GM12878 (cell line): ENCODE results near the gene ZC3H6. TPM values are rescaled to one million over a fixed set of nuclear protein-coding genes. Genes with fewer than 3 reads are reported as not detected.

ENCODE experiments used
- ATAC-seq: fragments of 200-7000 bp; cut with Tn5 transposase; 3 replicates; pipeline ENCODE4 v1.9.1; 2020; ENCODE audit warnings: mild to moderate bottlenecking, moderate library complexity
- BruUV-seq: library from RNA; stranded (reverse); fragments of 400-500 nt; replicated peaks from 2 replicates; lab custom pipeline; 2021; lab: Mats Ljungman, UMichigan
- CTCF ChIA-PET: fragments of 300-600 bp; sonication (Branson Sonifier 250); formaldehyde crosslinking; extraction: SDS; loops from one replicate; lab custom pipeline; 2021; ENCODE audit warnings: inconsistent platforms; lab: Yijun Ruan, JAX
- POLR2A ChIA-PET: fragments of 350-600 bp; formaldehyde crosslinking; extraction: SDS; loops from one replicate; lab custom pipeline; 2021; ENCODE audit warnings: inconsistent platforms; lab: Charles Lee
- RAD21 ChIA-PET: fragments of 300-600 bp; sonication (Branson Sonifier 250); formaldehyde crosslinking; loops from one replicate; lab custom pipeline; 2023; ENCODE audit warnings: antibody characterized with exemption; ENCODE audit not compliant: unreplicated experiment; lab: Charles Lee
- SMC1A ChIA-PET: fragments of 300-600 bp; sonication (Branson Sonifier 250); formaldehyde crosslinking; loops from one replicate; lab custom pipeline; 2023; ENCODE audit not compliant: unreplicated experiment, uncharacterized antibody; lab: Charles Lee
- DNase-seq: peaks from one replicate; pipeline ENCODE4 v3.0.0-alpha.2; 2011; ENCODE audit warnings: low read depth, low spot score
- FAIRE-seq: peaks from 3 replicates; lab custom pipeline; 2011; peaks lifted over from hg19 to GRCh38; lab: Jason Lieb, UNC
- H2AFZ ChIP-seq: 2 replicates; pipeline ENCODE4 v1.6.0; 2011; ENCODE audit warnings: low read depth, low read length, control low read depth; ENCODE audit not compliant: control insufficient read depth
- H3K27ac ChIP-seq: 2 replicates; pipeline ENCODE4 v1.5.1; 2011; ENCODE audit warnings: control low read depth; ENCODE audit not compliant: control insufficient read depth, insufficient read depth
- H3K27me3 ChIP-seq, 2 experiments: replicated peaks in 1 of 2; 2 replicates each; pipeline versions ENCODE4 v1.6.0 to v1.6.1; 2011; ENCODE audit warnings: low read length in 1 of 2; ENCODE audit not compliant: control insufficient read depth in 2 of 2, insufficient read depth in 2 of 2
- H3K36me3 ChIP-seq, 2 experiments: 2 replicates each; pipeline ENCODE4 v1.5.1; 2011; ENCODE audit warnings: low read length in 1 of 2; ENCODE audit not compliant: control insufficient read depth in 2 of 2, insufficient read depth in 2 of 2
- H3K4me1 ChIP-seq: 2 replicates; pipeline ENCODE4 v1.6.1; 2011; ENCODE audit warnings: mild to moderate bottlenecking, low read length, moderate library complexity, mixed read lengths; ENCODE audit not compliant: control insufficient read depth, insufficient read depth
- H3K4me2 ChIP-seq: 2 replicates; pipeline ENCODE4 v1.6.0; 2011; ENCODE audit warnings: control low read depth; ENCODE audit not compliant: control insufficient read depth, insufficient read depth
- H3K4me3 ChIP-seq: fragments of 200-600 bp; sonication (generic); 2 replicates; pipeline ENCODE4 v1.5.1; 2016
- H3K79me2 ChIP-seq: 2 replicates; pipeline ENCODE4 v1.6.0; 2011; ENCODE audit warnings: low read length; ENCODE audit not compliant: control insufficient read depth, insufficient read depth
- H3K9ac ChIP-seq: 2 replicates; pipeline ENCODE4 v1.8.0; 2011; ENCODE audit warnings: low read length, control low read depth, mixed read lengths; ENCODE audit not compliant: control insufficient read depth, insufficient read depth
- H3K9me3 ChIP-seq: replicated peaks from 3 replicates; pipeline ENCODE4 v1.5.1; 2011; ENCODE audit warnings: mild to moderate bottlenecking, low read length; ENCODE audit not compliant: control insufficient read depth, insufficient read depth
- H4K20me1 ChIP-seq: 2 replicates; pipeline ENCODE4 v1.6.0; 2011; ENCODE audit not compliant: control insufficient read depth, insufficient read depth
- BCL11A ChIP-seq: IDR thresholded peaks from 2 replicates; pipeline ENCODE4 v1.6.1; 2011; ENCODE audit warnings: low read depth, low read length
- CEBPB ChIP-seq, 2 experiments: fragments of 150-350 bp in 1 of 2; IDR thresholded peaks; 2 replicates each; pipeline ENCODE4 v1.6.1; 2012 to 2014; ENCODE audit warnings: low read depth in 2 of 2, low read length in 2 of 2, borderline replicate concordance in 1 of 2, inconsistent platforms in 1 of 2
- CHD2 ChIP-seq: IDR thresholded peaks from 2 replicates; pipeline ENCODE4 v1.6.1; 2011; ENCODE audit warnings: low read depth, low read length, improper control_type of control experiment, borderline replicate concordance
- FOXK2 ChIP-seq: fragments of 450-650 bp; IDR thresholded peaks from 2 replicates; pipeline ENCODE4 v1.6.1; 2017; ENCODE audit warnings: mild to moderate bottlenecking, moderate library complexity
- GABPA ChIP-seq: IDR thresholded peaks from 2 replicates; pipeline ENCODE4 v1.6.1; 2014; ENCODE audit warnings: antibody characterized with exemption, low read depth, mild to moderate bottlenecking, inconsistent platforms
- HDGF ChIP-seq: fragments of 450-650 bp; IDR thresholded peaks from 2 replicates; pipeline ENCODE4 v1.6.1; 2016; ENCODE audit warnings: antibody characterized with exemption
- IRF3 ChIP-seq: fragments of 450-650 bp; IDR thresholded peaks from 2 replicates; pipeline ENCODE4 v1.6.1; 2014; ENCODE audit warnings: mild to moderate bottlenecking
- IRF4 ChIP-seq: IDR thresholded peaks from 2 replicates; pipeline ENCODE4 v1.6.1; 2011; ENCODE audit warnings: low read depth, low read length
- KAT2A ChIP-seq: conservative IDR thresholded peaks from 2 replicates; pipeline ENCODE4 v1.6.1; 2011; ENCODE audit warnings: low read depth, low read length; ENCODE audit not compliant: control insufficient read depth
- MAX ChIP-seq: IDR thresholded peaks from 2 replicates; pipeline ENCODE4 v1.6.1; 2012; ENCODE audit warnings: low read depth, low read length, improper control_type of control experiment
- PBX3 ChIP-seq: IDR thresholded peaks from 2 replicates; pipeline ENCODE4 v1.6.1; 2011; ENCODE audit warnings: mild to moderate bottlenecking, low read depth, low read length, moderate library complexity; ENCODE audit not compliant: insufficient replicate concordance
- RB1 ChIP-seq: fragments of 450-650 bp; formaldehyde crosslinking; IDR thresholded peaks from 2 replicates; pipeline ENCODE4 v1.6.1; 2017; ENCODE audit warnings: mild to moderate bottlenecking, borderline replicate concordance
- RELA ChIP-seq: fragments of 450-650 bp; IDR thresholded peaks from 2 replicates; pipeline ENCODE4 v1.8.0; 2014; ENCODE audit warnings: borderline replicate concordance; ENCODE audit not compliant: partially characterized antibody
- RELB ChIP-seq: fragments of 450-650 bp; IDR thresholded peaks from 2 replicates; pipeline ENCODE4 v1.6.1; 2017; ENCODE audit warnings: low read depth, mild to moderate bottlenecking, moderate library complexity
- SMC3 ChIP-seq: IDR thresholded peaks from 2 replicates; pipeline ENCODE4 v1.6.1; 2011; ENCODE audit warnings: low read length, improper control_type of control experiment, borderline replicate concordance
- YBX1 ChIP-seq: fragments of 450-650 bp; IDR thresholded peaks from 2 replicates; pipeline ENCODE4 v1.6.1; 2016; ENCODE audit warnings: antibody characterized with exemption
- WGBS: methylation state at CpG from one replicate; pipeline ENCODE4 v1.1.6; 2016; ENCODE audit warnings: low lambda C conversion rate; ENCODE audit not compliant: insufficient replicate concordance, insufficient coverage; ENCODE audit errors: missing lambda C conversion rate; 5-methylcytosine and 5-hydroxymethylcytosine counted together
- in situ Hi-C: fragments of 300-500 bp; cut with MboI; formaldehyde crosslinking; loops from 9 replicates; pipeline ENCODE4 v1.14.3; 2018; ENCODE audit warnings: mixed read lengths
- intact Hi-C: fragments of 100-400 bp; cut with micrococcal nuclease; formaldehyde crosslinking; loops from one replicate; pipeline ENCODE4 v1.14.2; 2022; ENCODE audit not compliant: unreplicated experiment
- polyA plus RNA-seq, 11 experiments: library from polyadenylated mRNA; depleted of rRNA in 4 of 11; unstranded in 6 of 11; stranded (reverse) in 5 of 11; fragments of >200 nt; fragmentation: Nextera tagmentation in 4 of 11; fragmentation: Illumina TruSeq in 1 of 11; extraction: Ambion mirVana in 4 of 11; extraction: Trizol in 1 of 11; gene quantifications; 1 replicate in 1 of 11; 2 replicates in 10 of 11; pipeline versions ENCODE4 v1.2.1 to v1.2.3, GENCODE V29; 2011 to 2016; ENCODE audit warnings: inconsistent platforms in 2 of 11, missing spikeins in 2 of 11, low read depth in 1 of 11
- total RNA-seq, 4 experiments: library from RNA; depleted of rRNA in 3 of 4; stranded (reverse); fragments of >200 nt in 3 of 4; fragmentation: Illumina TruSeq in 1 of 4; extraction: Trizol in 1 of 4; gene quantifications; 2 replicates each; pipeline versions ENCODE4 v1.2.1 to v1.2.3, GENCODE V29; 2013 to 2021

ZC3H6 gene
- total and polyA plus RNA-seq, 10 of the 15 experiments (the other 5 are each of a cell fraction or from before 2014, with no cell fraction given) = 0.53 to 4.7 (median 1.9) TPM

GRCh38 chr2:112273349-112273748 is 2.0 kb upstream of the ZC3H6 start:
- H3K9ac ChIP-seq = no peak overlapping the region
- ChIA-PET POLR2A (interaction anchor here (0.6 to 0.9 kb wide), 3 partner anchors 9 to 375 kb away, joined by 3 read pairs; partner anchors contain the start of gene MERTK), CTCF (interaction anchor here (1.3 to 4.4 kb wide), 2 partner anchors 13 to 22 kb away, joined by 3 to 39 read pairs; no protein-coding TSS in a partner anchor), RAD21 (interaction anchor here (0.7 kb wide), 1 partner anchor 17 kb away, joined by 3 read pairs; no protein-coding TSS in a partner anchor), SMC1A (no interaction called here)
- no peak overlapping the region for H2AFZ ChIP-seq
- H3K27me3 ChIP-seq = no peaks in the 10 kb centered on the region
- no peaks in the 10 kb centered on the region for H3K36me3 ChIP-seq
- peaks cover 9% of the 10 kb centered on the region for H3K79me2 ChIP-seq
- H3K4me3 ChIP-seq = no peak overlapping the region
- no peak overlapping the region for H3K4me2 ChIP-seq
- WGBS = 98% methylated on average over 5 of the region's 5 CpGs
- DNase-seq (no peak), ATAC-seq (no peak), FAIRE-seq (no peak)
- H4K20me1 ChIP-seq = no peaks in the 10 kb centered on the region
- no TSS peak for BruUV-seq
- in situ Hi-C loops = no loop called here
- no peaks in the 10 kb centered on the region for H3K4me1 ChIP-seq
- TF ChIP-seq IRF4 (no peak), FOXK2 (no peak), CEBPB (IDR thresholded peaks at IDR 0.05; ENCODE audit: borderline replicate concordance in 1 of 2, low read depth in 2 of 2, low read length in 2 of 2) (no peak), GABPA (no peak), IRF3 (no peak), YBX1 (no peak), MAX (no peak), HDGF (no peak), SMC3 (no peak), CHD2 (no peak), RELB (no peak), RB1 (no peak), KAT2A (no peak), RELA (no peak), PBX3 (no peak), BCL11A (no peak)
- intact Hi-C loops = no loop called here
- no peaks in the 10 kb centered on the region for H3K9me3 ChIP-seq
- no peak overlapping the region for H3K27ac ChIP-seq
